Left lung (tissue), 10 donors: ENCODE measurements around the gene DLG5. TPM values are rescaled to one million over a fixed set of nuclear protein-coding genes. Genes with fewer than 3 reads are reported as not detected.

Experiments used
- ATAC-seq: fragments of 200-7000 bp; cut with Tn5 transposase; one replicate; pipeline ENCODE4 v1.9.1; 2020; ENCODE audit warnings: moderate library complexity
- DNase-seq, 4 donors: peaks; one replicate each; pipeline ENCODE4 v3.0.0-alpha.2; 2013 to 2020
- H3K27ac ChIP-seq, 2 donors: fragments of 200-600 bp; sonication (generic) in 1 of 2; one replicate each; pipeline versions ENCODE4 v1.5.0 to v1.8.0; 2020 to 2021
- H3K27me3 ChIP-seq, 2 donors: fragments of 200-600 bp; sonication (generic) in 1 of 2; one replicate each; pipeline versions ENCODE4 v1.5.0 to v1.8.0; 2020 to 2021
- H3K36me3 ChIP-seq, 2 donors: fragments of 200-600 bp; sonication (generic) in 1 of 2; one replicate each; pipeline versions ENCODE4 v1.5.0 to v1.8.0; 2020 to 2021
- H3K4me1 ChIP-seq, 2 donors: fragments of 200-600 bp; one replicate each; pipeline ENCODE4 v1.8.0; 2021
- H3K4me3 ChIP-seq, 2 donors: fragments of 200-600 bp; sonication (generic) in 1 of 2; one replicate each; pipeline versions ENCODE4 v1.5.0 to v1.8.0; 2020 to 2021; ENCODE audit warnings: mild to moderate bottlenecking in 1 of 2
- H3K9me3 ChIP-seq, 2 donors: fragments of 200-600 bp; sonication (generic) in 1 of 2; one replicate each; pipeline versions ENCODE4 v1.5.0 to v1.8.0; 2020 to 2021
- intact Hi-C, 2 donors: fragments of 100-400 bp; cut with DNase I; formaldehyde crosslinking; loops; one replicate each; pipeline versions ENCODE4 v1.11.2 to v1.14.2; 2022
- polyA plus RNA-seq, 6 donors: library from polyadenylated mRNA; unstranded; fragments of 120-200 nt; gene quantifications; one replicate each; pipeline ENCODE4 v1.2.1, GENCODE V29; 2013; ENCODE audit not compliant: insufficient read length in 6 of 6
- total RNA-seq, 2 donors: library from RNA; stranded (reverse); fragmentation: NEBNext Ultra II Directional; extraction: Animal tissue kit (Norgen Biotek cat#: 25700); gene quantifications; one replicate each; pipeline ENCODE4 v1.2.1, GENCODE V29; 2021
- TF ChIP-seq, protein P1 (sequence below), 2 donors: fragments of 200-600 bp; sonication (generic) in 1 of 2; IDR thresholded peaks; one replicate each; pipeline versions ENCODE4 v1.5.0 to v1.8.0; 2021; ENCODE audit warnings: antibody characterized with exemption in 2 of 2
- donor health status: DM: no; HTN: yes; CAD: no.
- donor health status: DM: no; HTN: no; CAD: no.

The DLG5 gene
- total and polyA plus RNA-seq, 8 donors = 17.0 to 53.4 (median 49.0) TPM

DNA sequence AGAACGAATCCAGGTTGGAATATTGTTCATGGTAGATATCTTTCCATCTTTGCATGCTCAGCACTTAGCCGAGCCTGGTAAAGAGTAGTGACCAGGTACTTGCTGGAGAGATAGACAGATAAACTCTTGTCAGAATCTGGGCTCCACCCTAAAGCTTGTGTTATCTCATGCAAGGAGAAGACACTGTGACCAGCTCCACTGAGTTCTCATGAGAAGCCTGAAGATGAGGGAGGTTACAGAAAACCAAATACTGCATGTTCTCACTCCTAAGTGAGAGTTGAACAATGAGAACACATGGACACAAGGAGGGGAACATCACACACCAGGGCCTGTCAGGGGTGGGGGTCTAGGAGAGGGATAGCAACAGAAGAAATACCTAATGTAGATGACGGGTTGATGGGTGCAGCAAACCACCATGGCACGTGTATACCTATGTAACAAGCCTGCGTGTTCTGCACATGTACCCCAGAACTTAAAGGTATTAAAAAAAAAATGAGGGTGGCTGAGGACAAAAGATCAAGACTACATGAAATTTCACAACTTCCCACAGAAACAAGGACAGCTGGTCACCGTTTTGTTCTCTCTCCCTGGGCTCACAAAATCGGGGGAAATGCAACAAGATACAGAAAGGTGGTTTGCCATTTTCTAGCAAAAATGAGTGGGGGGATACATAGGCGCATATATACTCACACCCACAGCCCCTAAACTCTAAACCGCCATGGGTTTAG is 17.4 kb downstream of the DLG5 start:
- no peaks in the 10 kb centered on the region for H3K36me3 ChIP-seq
- H3K4me1 ChIP-seq = peaks cover 0 to 5% of the 10 kb centered on the region in 2 donors
- H3K27me3 ChIP-seq = no peaks in the 10 kb centered on the region
- intact Hi-C loops = no loop called here
- H3K27ac ChIP-seq = no peak overlapping the region
- DNase-seq (no peak), ATAC-seq (no peak)
- H3K9me3 ChIP-seq = no peaks in the 10 kb centered on the region
- no peak overlapping the region for H3K4me3 ChIP-seq
- TF ChIP-seq, protein P1, sequence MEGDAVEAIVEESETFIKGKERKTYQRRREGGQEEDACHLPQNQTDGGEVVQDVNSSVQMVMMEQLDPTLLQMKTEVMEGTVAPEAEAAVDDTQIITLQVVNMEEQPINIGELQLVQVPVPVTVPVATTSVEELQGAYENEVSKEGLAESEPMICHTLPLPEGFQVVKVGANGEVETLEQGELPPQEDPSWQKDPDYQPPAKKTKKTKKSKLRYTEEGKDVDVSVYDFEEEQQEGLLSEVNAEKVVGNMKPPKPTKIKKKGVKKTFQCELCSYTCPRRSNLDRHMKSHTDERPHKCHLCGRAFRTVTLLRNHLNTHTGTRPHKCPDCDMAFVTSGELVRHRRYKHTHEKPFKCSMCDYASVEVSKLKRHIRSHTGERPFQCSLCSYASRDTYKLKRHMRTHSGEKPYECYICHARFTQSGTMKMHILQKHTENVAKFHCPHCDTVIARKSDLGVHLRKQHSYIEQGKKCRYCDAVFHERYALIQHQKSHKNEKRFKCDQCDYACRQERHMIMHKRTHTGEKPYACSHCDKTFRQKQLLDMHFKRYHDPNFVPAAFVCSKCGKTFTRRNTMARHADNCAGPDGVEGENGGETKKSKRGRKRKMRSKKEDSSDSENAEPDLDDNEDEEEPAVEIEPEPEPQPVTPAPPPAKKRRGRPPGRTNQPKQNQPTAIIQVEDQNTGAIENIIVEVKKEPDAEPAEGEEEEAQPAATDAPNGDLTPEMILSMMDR (IDR thresholded peaks at IDR 0.05) = no peak

DNA sequence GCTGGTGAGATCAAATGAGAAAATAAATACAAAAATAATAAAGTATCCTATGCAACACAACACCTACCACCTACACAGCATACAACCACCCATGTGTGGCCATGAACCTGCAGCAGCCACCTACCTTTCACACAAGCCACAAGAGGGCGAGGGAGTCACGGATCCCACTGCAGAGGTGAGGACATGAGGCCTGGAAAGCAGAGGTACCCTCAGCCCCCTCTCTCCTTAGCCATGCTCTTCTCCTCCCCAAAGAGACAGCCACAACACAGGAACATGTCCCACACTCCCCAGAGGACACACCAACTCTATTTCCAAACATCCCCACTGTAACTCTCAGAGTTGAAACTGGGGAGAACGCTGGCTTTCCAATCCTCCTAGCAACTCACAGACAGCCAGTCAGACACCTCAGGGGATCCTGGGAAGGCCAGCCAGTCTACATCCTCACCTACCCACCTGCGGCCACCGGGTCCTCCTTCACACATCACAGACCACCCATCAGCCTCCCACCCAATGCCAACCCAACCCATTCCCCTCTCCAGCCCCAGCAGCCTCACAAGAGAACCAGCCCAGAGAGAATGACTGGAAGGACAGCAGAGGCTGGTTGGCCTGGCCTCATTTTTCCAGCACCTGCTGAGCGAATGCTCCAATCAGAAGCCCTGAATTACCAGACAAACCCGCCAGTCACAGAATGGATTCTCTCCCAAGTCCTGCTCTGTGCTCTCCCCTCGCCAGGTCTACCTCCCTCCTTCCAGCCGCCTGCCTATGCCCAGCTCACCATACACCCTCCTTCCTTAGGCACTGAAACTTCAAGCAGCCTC is 18.4 kb downstream of the DLG5 start:
- Histone ChIP-seq H3K4me1 (peaks cover 0 to 5% of the 10 kb centered on the region in 2 donors), H3K27me3 (no peaks in the 10 kb centered on the region), H3K27ac (no peak overlapping the region), H3K4me3 (no peak overlapping the region), H3K36me3 (no peaks in the 10 kb centered on the region), H3K9me3 (no peaks in the 10 kb centered on the region)
- ATAC-seq = no peak
- intact Hi-C loops = no loop called here
- TF ChIP-seq, protein P1 (IDR thresholded peaks at IDR 0.05) = no peak
- no peak for DNase-seq

DNA sequence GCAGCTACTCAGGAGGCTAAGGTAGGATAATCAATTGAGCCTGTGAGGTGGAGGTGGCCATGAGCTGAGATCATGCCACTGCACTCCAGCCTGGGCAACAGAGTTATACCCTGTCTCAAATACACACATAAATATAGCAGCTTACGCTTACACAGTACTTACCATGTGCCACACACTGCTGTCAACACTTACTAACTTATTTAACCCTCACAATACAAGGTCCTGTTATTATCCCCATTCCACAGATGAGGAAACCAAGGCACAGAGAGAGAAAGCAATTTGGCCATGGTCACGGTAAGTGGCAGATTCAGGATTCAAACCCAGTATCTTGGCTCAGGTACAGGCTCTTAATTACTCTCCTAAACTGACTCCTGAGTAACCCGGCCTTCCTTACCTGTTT is 19.1 kb downstream of the DLG5 start:
- no peaks in the 10 kb centered on the region for H3K27me3 ChIP-seq
- no peak for DNase-seq
- no peak for ATAC-seq
- H3K4me3 ChIP-seq = no peak overlapping the region
- H3K36me3 ChIP-seq = no peaks in the 10 kb centered on the region
- TF ChIP-seq, protein P1 (IDR thresholded peaks at IDR 0.05) = no peak
- H3K4me1 ChIP-seq = peaks cover 0 to 5% of the 10 kb centered on the region in 2 donors
- no peaks in the 10 kb centered on the region for H3K9me3 ChIP-seq
- intact Hi-C loops = no loop called here
- H3K27ac ChIP-seq = no peak overlapping the region

DNA sequence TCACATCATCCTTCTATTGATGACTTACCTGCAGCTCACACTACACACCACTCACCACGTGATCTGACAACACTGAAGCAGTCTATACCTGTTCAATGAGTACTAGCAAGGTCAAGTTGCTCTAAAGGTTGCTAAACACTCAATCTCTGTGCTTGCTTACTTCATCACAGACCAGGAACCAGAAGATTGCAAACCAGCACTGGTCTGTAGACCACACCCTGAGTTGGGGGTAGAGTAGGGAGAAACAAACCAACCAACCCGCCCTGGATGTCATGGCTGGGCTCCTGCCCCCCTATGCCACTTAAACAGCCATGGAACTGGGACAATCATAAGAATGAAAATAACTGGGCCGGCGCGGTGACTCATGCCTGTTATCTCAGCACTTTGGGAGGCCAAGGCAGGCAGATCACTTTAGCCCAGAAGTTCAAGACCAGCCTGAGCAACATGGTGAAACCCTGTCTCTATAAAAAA is 19.6 kb downstream of the DLG5 start:
- no peaks in the 10 kb centered on the region for H3K9me3 ChIP-seq
- H3K27me3 ChIP-seq = no peaks in the 10 kb centered on the region
- H3K4me3 ChIP-seq = no peak overlapping the region
- intact Hi-C loops = no loop called here
- H3K27ac ChIP-seq = no peak overlapping the region
- DNase-seq = no peak
- H3K36me3 ChIP-seq = no peaks in the 10 kb centered on the region
- TF ChIP-seq, protein P1 (IDR thresholded peaks at IDR 0.05) = no peak
- peaks cover 0 to 5% of the 10 kb centered on the region in 2 donors for H3K4me1 ChIP-seq
- ATAC-seq = peak; percentile 64

DNA sequence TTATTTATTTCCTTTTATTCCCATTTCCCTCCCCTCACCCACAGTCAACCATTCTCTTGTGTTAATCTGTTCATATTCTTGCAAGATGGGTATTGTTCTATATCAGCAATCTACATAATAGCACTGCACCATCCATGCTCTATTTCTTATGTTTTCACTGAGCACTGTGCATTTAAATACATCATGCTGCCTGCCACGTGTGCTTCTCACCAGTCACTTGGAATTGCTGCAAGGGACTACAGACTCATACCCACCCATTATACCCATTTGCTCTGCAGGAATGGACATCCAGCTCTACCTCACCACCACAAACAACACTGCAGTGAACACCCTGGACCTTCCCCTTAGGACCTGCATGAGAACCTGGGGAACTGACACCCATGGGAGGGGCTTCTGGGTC is 20.8 kb downstream of the DLG5 start:
- intact Hi-C loops = no loop called here

More for the DNA sequence above, 20.8 kb downstream of the DLG5 start:
- no peak for DNase-seq
- no peak for ATAC-seq
- no peaks in the 10 kb centered on the region for H3K9me3 ChIP-seq
- TF ChIP-seq, protein P1 (IDR thresholded peaks at IDR 0.05) = no peak
- no peak overlapping the region for H3K4me3 ChIP-seq
- no peaks in the 10 kb centered on the region for H3K36me3 ChIP-seq
- H3K27ac ChIP-seq = no peak overlapping the region
- H3K4me1 ChIP-seq = peaks cover 0 to 5% of the 10 kb centered on the region in 2 donors
- no peaks in the 10 kb centered on the region for H3K27me3 ChIP-seq
